T-cell (primary cell): ENCODE data around the gene CLIC5. TPM values are rescaled to one million over a fixed set of nuclear protein-coding genes. Genes with fewer than 3 reads are reported as not detected.

Experiments used
- ATAC-seq, 4 experiments: fragments of 200-7000 bp in 3 of 4; fragments of 150-1000 bp in 1 of 4; cut with Tn5 transposase; replicated peaks in 1 of 4; 1 replicate in 3 of 4; 2 replicates in 1 of 4; pipeline ENCODE4 v1.10.0; 2021; ENCODE audit warnings: moderate library complexity in 3 of 4, mild to moderate bottlenecking in 2 of 4, moderate number of reproducible peaks in 1 of 4
- CTCF ChIA-PET, 2 donors: fragments of 300-600 bp; sonication (Branson Sonifier 250); formaldehyde crosslinking; loops; one replicate each; lab custom pipeline; 2022; ENCODE audit warnings: antibody characterized with exemption in 2 of 2; lab: Charles Lee
- POLR2A ChIA-PET, 2 donors: fragments of 300-600 bp; sonication (Branson Sonifier 250); formaldehyde crosslinking; loops; one replicate each; lab custom pipeline; 2022; ENCODE audit warnings: antibody characterized with exemption in 2 of 2; lab: Charles Lee
- DNase-seq, 35 experiments: peaks; one replicate each; pipeline versions ENCODE4 v3.0.0 to v3.0.0-alpha.2; 2013 to 2023
- H3K27ac ChIP-seq: one replicate; pipeline ENCODE4 v1.5.1; 2013; ENCODE audit warnings: low read length
- H3K27me3 ChIP-seq, 2 experiments: replicated peaks in 1 of 2; 1 replicate in 1 of 2; 2 replicates in 1 of 2; pipeline versions ENCODE4 v1.6.1 to v1.7.0; 2013; ENCODE audit warnings: low read length in 1 of 2, mixed read lengths in 1 of 2; ENCODE audit not compliant: control insufficient read depth in 2 of 2, insufficient read depth in 2 of 2; ENCODE audit errors: extremely low read depth in 1 of 2
- H3K36me3 ChIP-seq, 2 donors: 1 replicate in 1 of 2; 2 replicates in 1 of 2; pipeline versions ENCODE4 v1.6.1 to v1.7.0; 2013; ENCODE audit warnings: low read length in 1 of 2; ENCODE audit not compliant: control insufficient read depth in 2 of 2, insufficient read depth in 1 of 2; ENCODE audit errors: extremely low read depth in 1 of 2
- H3K4me1 ChIP-seq, 2 experiments: 1 replicate in 1 of 2; 2 replicates in 1 of 2; pipeline versions ENCODE4 v1.6.1 to v1.7.0; 2013; ENCODE audit warnings: low read length in 2 of 2, mixed read lengths in 1 of 2; ENCODE audit not compliant: insufficient read depth in 2 of 2, control insufficient read depth in 1 of 2; ENCODE audit errors: extremely low read depth in 1 of 2
- H3K4me3 ChIP-seq, 2 donors: 1 replicate in 1 of 2; 2 replicates in 1 of 2; pipeline versions ENCODE4 v1.5.1 to v1.7.0; 2013; ENCODE audit warnings: mild to moderate bottlenecking in 2 of 2, low read length in 1 of 2, moderate library complexity in 1 of 2; ENCODE audit not compliant: control insufficient read depth in 1 of 2; ENCODE audit errors: extremely low read depth in 1 of 2
- H3K9me3 ChIP-seq: 2 replicates; pipeline ENCODE4 v1.7.0; 2013
- H3K27ac Mint-ChIP-seq, 2 donors: one replicate each; pipeline ENCODE4 v1.8.0; 2020 to 2021; ENCODE audit warnings: mild to moderate bottlenecking in 2 of 2, mixed read lengths in 2 of 2
- H3K27me3 Mint-ChIP-seq, 2 donors: one replicate each; pipeline ENCODE4 v1.8.0; 2021 to 2022; ENCODE audit warnings: mixed read lengths in 2 of 2
- H3K36me3 Mint-ChIP-seq: one replicate; pipeline ENCODE4 v1.8.0; 2021; ENCODE audit warnings: mixed read lengths
- H3K4me1 Mint-ChIP-seq, 3 donors: one replicate each; pipeline ENCODE4 v1.8.0; 2020 to 2022; ENCODE audit warnings: mixed read lengths in 3 of 3, mild to moderate bottlenecking in 1 of 3
- H3K4me3 Mint-ChIP-seq, 3 donors: one replicate each; pipeline ENCODE4 v1.8.0; 2020 to 2022; ENCODE audit warnings: mild to moderate bottlenecking in 3 of 3, mixed read lengths in 3 of 3, moderate library complexity in 3 of 3
- H3K9me3 Mint-ChIP-seq, 3 donors: one replicate each; pipeline ENCODE4 v1.8.0; 2020 to 2022; ENCODE audit warnings: mixed read lengths in 3 of 3
- WGBS: methylation state at CpG from one replicate; pipeline ENCODE4 v1.1.5; 2013; ENCODE audit warnings: missing lambda C conversion rate; ENCODE audit not compliant: insufficient coverage; 5-methylcytosine and 5-hydroxymethylcytosine counted together
- total RNA-seq, 35 experiments: library from RNA in 6 of 35; stranded (reverse) in 6 of 35; fragments of 120-200 nt in 1 of 35; gene quantifications; one replicate each; pipeline versions ENCODE4 v1.2.1 to v1.2.4 and lab custom pipeline; 2013 to 2026

The CLIC5 gene
- total RNA-seq, 5 donors from 2014 or later (not counting 1 experiment from before 2014, with no cell fraction given): 3.8 to 17.8 (median 7.1) TPM

DNA sequence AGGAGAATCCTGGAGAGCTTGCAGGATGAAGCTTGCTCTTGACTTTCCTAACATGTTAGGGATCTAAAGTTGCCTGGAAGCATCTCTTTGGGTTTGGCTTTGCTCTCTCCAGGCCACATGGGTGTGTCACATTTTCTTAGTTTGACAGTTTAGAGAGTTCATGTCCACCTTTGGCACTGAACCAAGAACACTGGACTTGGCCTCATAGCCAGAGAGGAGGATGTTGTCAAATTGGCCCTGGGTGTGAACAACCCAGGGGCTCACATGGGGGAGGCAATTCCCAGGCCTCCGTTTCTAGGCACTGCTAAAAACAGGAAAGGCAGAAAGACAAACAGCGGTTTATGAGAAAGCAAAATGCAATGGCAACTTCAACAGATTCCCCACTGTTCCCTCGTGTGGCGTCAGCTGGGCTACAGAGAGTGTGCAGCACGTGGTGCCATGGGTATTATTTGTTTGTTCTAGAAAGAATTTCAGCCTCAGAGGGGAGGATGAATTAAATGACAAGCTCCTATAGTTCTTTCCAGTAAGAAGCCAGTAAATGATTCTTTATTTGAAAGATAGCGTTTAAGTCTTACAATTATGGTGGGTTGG, 93.9 kb downstream of the CLIC5 start:
- no peak for DNase-seq
- no peaks in the 10 kb centered on the region for H3K9me3 ChIP-seq
- POLR2A ChIA-PET: no interaction called here
- ATAC-seq: no peak
- H3K27me3 ChIP-seq: no peaks in the 10 kb centered on the region
- no peaks in the 10 kb centered on the region for H3K36me3 ChIP-seq
- no peak overlapping the region for H3K27ac ChIP-seq
- no peaks in the 10 kb centered on the region for H3K4me1 ChIP-seq
- no peak overlapping the region for H3K4me3 ChIP-seq
- Mint-ChIP-seq H3K36me3 (peaks cover 19% of the 10 kb centered on the region), H3K9me3 (no peaks in the 10 kb centered on the region), H3K27me3 (no peaks in the 10 kb centered on the region), H3K4me3 (no peak overlapping the region), H3K27ac (no peak overlapping the region), H3K4me1 (peaks cover 0 to 11% (median 8%) of the 10 kb centered on the region in 3 donors)
- CTCF ChIA-PET: interaction anchor here (0.6 to 5.2 kb wide), 9 partner anchors 7 to 1446 kb away, joined by 3 to 39 read pairs (median 5); no protein-coding TSS in a partner anchor
- 100% methylated on average over 1 of the region's 6 CpGs for WGBS

DNA sequence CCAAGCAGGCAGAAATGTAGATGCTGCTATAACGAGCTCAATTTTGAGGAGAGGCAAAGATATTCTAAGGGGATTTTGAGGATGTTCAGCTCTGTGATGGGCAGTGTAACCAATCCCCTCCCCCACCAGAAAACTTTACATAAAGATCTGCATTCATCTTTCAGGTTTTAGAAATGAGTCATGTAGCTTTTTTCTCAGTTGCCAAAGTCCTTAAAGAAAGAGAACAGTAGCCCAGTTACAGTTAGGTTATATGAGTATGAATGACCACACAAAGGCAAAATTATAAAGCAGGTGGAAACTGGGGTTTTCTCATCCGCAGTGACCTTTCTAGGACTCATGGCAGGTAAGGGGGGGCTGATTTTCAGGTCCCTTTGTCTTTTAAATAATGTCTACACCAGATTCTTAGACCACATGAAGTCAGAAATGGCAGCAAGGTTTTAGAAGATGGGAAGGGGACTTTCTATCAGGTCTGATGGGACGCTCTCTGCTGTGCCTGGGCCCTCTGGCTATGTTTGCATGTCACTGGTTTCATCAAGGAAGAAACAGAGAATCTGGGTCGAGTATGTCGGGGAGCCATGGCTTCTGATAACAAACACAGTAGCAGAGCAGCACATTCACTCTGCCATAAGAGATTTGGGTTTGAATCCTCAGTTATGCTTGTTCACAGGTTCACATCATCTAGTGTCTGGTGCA, 94.7 kb downstream of the CLIC5 start:
- H3K4me3 ChIP-seq: no peak overlapping the region
- H3K36me3 Mint-ChIP-seq: peaks cover 25% of the 10 kb centered on the region
- no peaks in the 10 kb centered on the region for H3K9me3 ChIP-seq
- H3K27me3 Mint-ChIP-seq: no peaks in the 10 kb centered on the region
- H3K4me3 Mint-ChIP-seq: no peak overlapping the region
- no peaks in the 10 kb centered on the region for H3K4me1 ChIP-seq
- peaks cover 0 to 11% (median 8%) of the 10 kb centered on the region in 3 donors for H3K4me1 Mint-ChIP-seq
- WGBS: 38% methylated on average over 1 of the region's 5 CpGs
- ChIA-PET POLR2A (interaction anchor here in 1 of 2 donors (0.7 kb wide), 1 partner anchor 10 kb away, joined by 3 read pairs; no protein-coding TSS in a partner anchor), CTCF (interaction anchor here in 1 of 2 donors (0.6 to 5.2 kb wide), 5 partner anchors 10 to 1445 kb away, joined by 3 to 39 read pairs (median 4); no protein-coding TSS in a partner anchor)
- H3K27ac ChIP-seq: no peak overlapping the region
- no peaks in the 10 kb centered on the region for H3K9me3 Mint-ChIP-seq
- no peaks in the 10 kb centered on the region for H3K36me3 ChIP-seq
- DNase-seq (no peak), ATAC-seq (no peak)
- H3K27ac Mint-ChIP-seq: no peak overlapping the region
- H3K27me3 ChIP-seq: no peaks in the 10 kb centered on the region

DNA sequence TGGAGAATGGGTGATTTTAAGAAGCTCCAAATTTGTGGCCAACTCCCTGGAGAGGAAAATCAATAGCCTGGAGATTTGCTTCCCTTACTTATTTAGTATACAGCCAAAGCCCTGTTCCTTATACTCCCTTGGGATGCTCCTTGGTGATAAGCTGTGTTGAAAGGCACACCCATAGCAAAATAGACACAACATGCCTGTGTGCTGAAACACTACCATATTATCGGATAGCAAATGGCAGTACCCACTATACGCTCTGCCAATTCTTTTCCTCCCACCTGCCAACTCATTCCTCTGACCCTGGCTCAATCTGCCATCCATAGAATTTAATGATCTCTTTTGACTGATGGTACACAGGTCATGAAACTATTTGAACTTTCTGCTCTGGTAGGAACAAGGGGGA, 98.2 kb downstream of the CLIC5 start:
- CTCF ChIA-PET: interaction anchor here in 1 of 2 donors (1.1 kb wide), 1 partner anchor 13 kb away, joined by 5 read pairs; no protein-coding TSS in a partner anchor
- Mint-ChIP-seq H3K4me1 (no peaks in the 10 kb centered on the region), H3K4me3 (no peak overlapping the region), H3K9me3 (no peaks in the 10 kb centered on the region), H3K36me3 (peaks cover 49% of the 10 kb centered on the region), H3K27ac (no peak overlapping the region), H3K27me3 (no peaks in the 10 kb centered on the region)
- DNase-seq (no peak), ATAC-seq (no peak)
- H3K36me3 ChIP-seq: no peaks in the 10 kb centered on the region
- H3K9me3 ChIP-seq: no peaks in the 10 kb centered on the region
- POLR2A ChIA-PET: no interaction called here
- H3K27ac ChIP-seq: no peak overlapping the region
- H3K4me1 ChIP-seq: no peaks in the 10 kb centered on the region
- 100% methylated on average over 2 of the region's 2 CpGs for WGBS
- H3K4me3 ChIP-seq: no peak overlapping the region
- H3K27me3 ChIP-seq: no peaks in the 10 kb centered on the region

DNA sequence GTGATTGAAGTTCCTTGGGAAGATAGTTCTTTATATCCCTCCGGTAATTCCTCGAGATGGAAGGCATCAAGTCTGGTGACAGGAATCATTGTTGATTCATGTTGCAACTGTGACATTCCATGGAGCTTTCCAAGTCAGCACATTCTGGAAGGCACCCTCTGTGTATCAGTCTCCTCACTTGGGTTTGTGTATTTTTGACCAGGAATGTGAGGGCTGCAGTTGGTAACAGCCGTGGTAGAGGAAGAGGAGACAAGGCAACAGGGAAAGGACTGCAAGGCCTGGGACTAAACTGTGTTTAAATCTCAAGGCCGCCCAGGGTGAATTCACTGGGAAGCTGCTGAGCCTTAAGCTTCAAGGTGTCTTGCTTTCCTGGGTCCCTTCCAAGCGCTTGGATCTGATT, 99.0 kb downstream of the CLIC5 start:
- no peaks in the 10 kb centered on the region for H3K27me3 ChIP-seq
- H3K9me3 ChIP-seq: no peaks in the 10 kb centered on the region
- Mint-ChIP-seq H3K36me3 (peaks cover 56% of the 10 kb centered on the region), H3K27me3 (no peaks in the 10 kb centered on the region), H3K9me3 (no peaks in the 10 kb centered on the region), H3K4me1 (no peaks in the 10 kb centered on the region), H3K4me3 (no peak overlapping the region), H3K27ac (no peak overlapping the region)
- DNase-seq: no peak
- POLR2A ChIA-PET: no interaction called here
- no peak for ATAC-seq
- H3K27ac ChIP-seq: no peak overlapping the region
- no peaks in the 10 kb centered on the region for H3K4me1 ChIP-seq
- peaks cover 0 to 2% of the 10 kb centered on the region in 2 donors for H3K36me3 ChIP-seq
- no peak overlapping the region for H3K4me3 ChIP-seq
- 95% methylated on average over 4 of the region's 5 CpGs for WGBS
- CTCF ChIA-PET: interaction anchor here in 1 of 2 donors (1.1 kb wide), 1 partner anchor 14 kb away, joined by 5 read pairs; no protein-coding TSS in a partner anchor

DNA sequence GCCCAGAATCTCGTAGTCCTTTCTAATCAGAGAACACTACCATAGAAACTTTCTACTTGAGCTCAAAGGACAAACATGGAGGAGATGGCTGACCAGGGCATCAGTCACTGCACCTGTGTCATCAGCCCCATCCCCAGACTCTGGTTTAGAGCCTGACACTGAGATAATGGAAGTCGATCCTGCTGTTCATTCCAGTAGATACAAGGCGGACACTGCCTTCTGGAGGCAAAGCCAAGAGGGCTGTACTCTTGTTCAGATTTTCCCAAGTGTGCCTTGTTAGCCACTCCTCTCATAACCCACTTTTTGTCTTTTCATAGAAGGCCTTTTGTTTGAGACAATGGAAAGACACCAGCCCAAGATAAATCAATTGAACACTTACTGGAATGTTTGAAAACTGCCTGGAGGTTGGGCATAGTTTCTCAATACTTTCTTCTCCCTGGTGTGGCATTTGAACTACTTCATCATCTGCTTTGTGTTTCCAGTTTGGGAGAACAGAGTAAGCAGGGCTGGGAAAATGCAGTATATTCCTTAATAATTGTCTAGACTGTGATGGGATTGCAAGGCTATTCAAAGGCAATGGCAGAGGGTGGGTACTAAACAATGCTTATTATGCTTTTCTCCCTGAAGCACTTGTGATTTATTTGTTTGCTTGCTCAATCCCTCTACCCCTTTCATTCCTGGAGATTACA, 99.7 kb downstream of the CLIC5 start:
- no peak overlapping the region for H3K27ac Mint-ChIP-seq
- H3K27me3 Mint-ChIP-seq: no peaks in the 10 kb centered on the region
- Histone ChIP-seq H3K27ac (no peak overlapping the region), H3K4me3 (no peak overlapping the region), H3K27me3 (no peaks in the 10 kb centered on the region), H3K9me3 (no peaks in the 10 kb centered on the region), H3K4me1 (no peaks in the 10 kb centered on the region), H3K36me3 (peaks cover 0 to 2% of the 10 kb centered on the region in 2 donors)
- no peaks in the 10 kb centered on the region for H3K9me3 Mint-ChIP-seq
- ATAC-seq (no peak), DNase-seq (no peak)
- H3K4me1 Mint-ChIP-seq: no peaks in the 10 kb centered on the region
- POLR2A ChIA-PET: no interaction called here
- 92% methylated on average over 3 of the region's 3 CpGs for WGBS
- peaks cover 63% of the 10 kb centered on the region for H3K36me3 Mint-ChIP-seq
- CTCF ChIA-PET: interaction anchor here in 1 of 2 donors (1.0 kb wide), 1 partner anchor 15 kb away, joined by 3 read pairs; no protein-coding TSS in a partner anchor
- no peak overlapping the region for H3K4me3 Mint-ChIP-seq

DNA sequence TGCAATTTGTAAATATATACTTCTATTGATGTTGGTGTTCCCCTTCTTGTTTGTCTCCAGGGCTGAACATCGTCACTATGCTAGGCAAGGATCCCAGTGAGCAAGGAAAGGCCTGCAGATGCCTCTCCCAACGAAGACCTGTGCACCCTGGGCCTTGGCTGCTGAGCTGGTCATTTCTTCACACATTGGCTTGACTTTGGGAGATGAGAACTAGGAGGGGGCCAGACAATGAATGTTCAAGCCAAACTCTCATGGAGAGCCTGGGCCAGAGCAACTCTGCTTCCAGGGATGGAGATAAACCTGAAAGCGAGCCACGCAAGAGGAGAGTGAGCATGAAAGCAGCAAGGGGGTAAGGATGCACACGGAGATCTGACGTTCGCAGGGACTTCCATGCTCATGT, 104.0 kb downstream of the CLIC5 start:
- H3K9me3 Mint-ChIP-seq: peaks cover 0 to 8% (median 0%) of the 10 kb centered on the region in 3 donors
- peaks cover 0 to 2% of the 10 kb centered on the region in 2 donors for H3K36me3 ChIP-seq
- H3K4me3 ChIP-seq: no peak overlapping the region
- no peak overlapping the region for H3K27ac Mint-ChIP-seq
- DNase-seq: no peak
- ChIA-PET POLR2A (interaction anchor here in 1 of 2 donors (0.6 kb wide), 1 partner anchor 20 kb away, joined by 5 read pairs; no protein-coding TSS in a partner anchor), CTCF (no interaction called here)
- no peaks in the 10 kb centered on the region for H3K27me3 Mint-ChIP-seq
- no peak overlapping the region for H3K27ac ChIP-seq
- no peak for ATAC-seq
- no peaks in the 10 kb centered on the region for H3K4me1 Mint-ChIP-seq
- H3K4me3 Mint-ChIP-seq: no peak overlapping the region
- H3K27me3 ChIP-seq: no peaks in the 10 kb centered on the region
- 98% methylated on average over 6 of the region's 7 CpGs for WGBS
- H3K9me3 ChIP-seq: no peaks in the 10 kb centered on the region
- no peaks in the 10 kb centered on the region for H3K4me1 ChIP-seq
- H3K36me3 Mint-ChIP-seq: peaks cover 50% of the 10 kb centered on the region
